ENCODE results near the gene MTA1. TPM values are rescaled to one million over a fixed set of nuclear protein-coding genes. Genes with fewer than 3 reads are reported as not detected.

MTA1 gene
- total RNA-seq, 1 experiment from 2014 or later, result 24.0 TPM

- DNase-seq (ENCODE audit: low spot score), result no peak
These were observed 32.8 kb upstream of the MTA1 start for GRCh38 chr14:105386581-105387529.

DNA sequence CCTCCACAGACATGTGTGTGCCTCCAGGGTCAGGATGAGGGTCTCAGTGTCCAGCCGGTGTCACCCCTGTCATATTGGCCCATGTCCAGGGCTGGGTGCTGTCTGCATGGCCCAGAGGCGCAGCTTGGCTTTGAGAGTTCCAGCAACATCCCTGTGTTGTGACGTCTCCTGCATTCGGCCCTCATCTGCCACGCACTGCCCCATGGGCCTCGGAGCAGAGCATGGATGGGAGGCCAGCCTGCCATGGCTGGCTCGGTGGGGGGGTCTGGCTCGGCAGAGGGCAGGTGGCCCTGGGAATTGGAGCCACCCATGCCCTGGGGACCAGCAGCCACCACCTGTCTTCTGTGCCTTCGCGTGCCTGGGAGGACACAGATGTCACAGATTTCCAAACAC, 32.1 kb upstream of the MTA1 start:
- DNase-seq (ENCODE audit: low spot score), result no peak

GRCh38 chr14:105388110-105388951, 31.3 kb upstream of the MTA1 start:
- no peak for DNase-seq (ENCODE audit: low spot score)

DNA sequence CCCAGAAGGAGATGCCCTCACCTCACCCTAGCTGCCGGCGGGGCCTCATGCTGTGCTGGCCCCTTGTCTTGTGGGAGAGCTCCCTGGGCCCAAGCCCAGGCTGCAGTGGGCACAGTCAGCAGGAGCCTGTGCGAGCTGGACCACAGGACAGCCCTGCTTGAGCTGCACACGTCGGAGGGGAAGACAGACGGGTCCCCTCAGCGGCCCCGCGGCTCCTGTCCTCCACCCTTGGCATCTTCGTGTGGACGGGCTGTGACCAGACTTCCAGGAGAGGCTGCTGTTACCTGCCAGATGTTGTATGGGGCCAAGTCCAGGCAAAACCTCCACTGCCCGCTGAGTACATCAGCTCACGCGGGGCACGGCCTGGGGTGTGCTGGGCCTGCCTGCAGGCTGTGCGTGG, 30.7 kb upstream of the MTA1 start:
- no peak for DNase-seq (ENCODE audit: low spot score)

- DNase-seq (ENCODE audit: low spot score), result no peak
These were observed 30.1 kb upstream of the MTA1 start for GRCh38 chr14:105389534-105389933.

DNA sequence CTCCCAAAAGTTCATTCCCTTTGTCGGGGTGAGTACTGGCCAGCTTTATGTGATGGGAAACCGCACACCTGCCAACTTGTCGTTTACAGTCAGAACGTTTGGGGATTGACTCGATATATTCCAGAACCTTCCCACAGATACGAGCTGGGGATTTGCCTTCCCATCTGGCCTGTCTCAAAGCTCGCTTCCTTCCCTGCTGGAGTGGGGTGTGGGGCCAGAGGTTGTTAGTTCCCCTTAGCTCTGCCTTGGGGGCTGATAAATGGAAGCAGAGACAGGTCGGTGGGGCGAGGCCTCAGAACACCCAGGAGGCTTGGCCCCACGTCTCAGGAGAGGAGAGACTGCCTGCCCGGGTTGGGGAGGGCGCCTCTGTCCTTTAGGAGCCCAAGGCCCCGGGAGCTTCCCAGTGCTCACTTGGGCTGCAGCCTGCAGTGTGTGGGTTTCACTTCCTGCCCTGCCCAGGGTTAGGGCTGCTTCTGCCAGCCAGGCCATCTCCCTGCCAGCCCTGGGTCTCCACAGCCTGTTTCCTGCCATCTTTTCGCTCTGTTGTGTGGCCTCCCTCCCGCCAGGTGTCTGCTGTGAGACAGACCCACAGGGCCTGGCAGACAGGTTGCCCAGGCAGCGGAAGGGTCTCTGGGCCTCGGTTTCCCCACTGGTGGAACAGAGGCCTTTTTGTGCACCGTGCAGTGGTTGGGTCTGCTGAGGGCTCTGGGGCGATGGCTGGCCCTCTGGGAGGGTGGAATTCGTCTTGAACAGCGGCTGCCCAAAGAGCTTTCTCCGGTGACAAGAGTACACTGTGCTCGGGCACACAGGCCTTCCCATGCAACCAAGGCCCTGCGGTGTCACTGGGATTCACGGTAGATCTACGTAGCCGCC, 29.4 kb upstream of the MTA1 start:
- DNase-seq (ENCODE audit: low spot score), result no peak

DNA sequence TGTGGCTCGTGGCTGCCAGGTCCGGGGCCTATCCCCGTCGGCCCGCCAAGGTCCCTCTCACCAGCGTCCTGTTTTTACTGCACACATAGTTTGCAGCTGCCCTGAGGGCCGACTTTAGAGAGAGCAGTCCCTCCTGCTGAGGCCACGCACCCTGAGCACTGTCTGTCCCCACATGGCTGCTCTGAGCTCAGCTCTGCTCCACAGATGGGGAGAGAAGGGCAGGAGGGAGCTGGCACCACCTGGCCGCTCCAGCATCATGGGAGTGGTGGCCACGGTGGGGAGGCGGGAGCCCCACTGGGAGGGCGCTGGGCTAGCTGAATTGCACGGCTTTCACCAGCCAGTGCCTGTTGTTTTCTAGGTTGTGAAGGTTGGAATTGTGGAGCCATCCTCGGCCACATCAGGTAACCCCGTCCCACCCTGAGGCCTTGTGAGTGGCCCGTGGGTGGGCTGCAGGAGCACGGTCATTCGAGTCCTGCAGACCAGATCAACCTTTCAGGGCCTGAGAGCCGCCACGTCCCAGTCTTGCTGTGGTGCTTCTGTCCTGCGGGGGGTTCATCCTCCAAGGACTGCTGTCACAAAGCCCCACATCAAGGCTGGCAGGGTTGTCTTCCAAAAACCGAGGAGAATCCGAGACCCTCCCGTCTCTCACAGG, 28.7 kb upstream of the MTA1 start:
- no peak for DNase-seq (ENCODE audit: low spot score)

DNA sequence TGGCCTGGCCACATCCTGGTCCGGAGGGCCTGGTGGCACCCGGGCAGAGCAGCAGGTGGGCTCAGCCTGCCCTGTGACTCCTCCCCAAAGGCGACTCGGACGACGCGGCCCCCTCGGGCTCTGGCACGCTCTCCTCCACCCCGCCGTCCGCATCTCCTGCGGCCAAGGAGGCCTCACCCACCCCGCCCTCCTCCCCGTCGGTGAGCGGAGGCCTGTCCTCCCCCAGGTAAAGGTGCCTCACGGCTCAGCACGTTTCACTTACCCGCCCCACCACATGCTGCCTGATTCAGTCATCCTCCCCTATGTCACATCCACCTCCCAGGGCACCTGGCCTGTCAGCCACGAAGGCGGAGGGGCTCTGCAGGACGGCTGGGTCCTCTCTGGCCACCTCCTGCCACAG, 28.1 kb upstream of the MTA1 start:
- no peak for DNase-seq (ENCODE audit: low spot score)

DNA sequence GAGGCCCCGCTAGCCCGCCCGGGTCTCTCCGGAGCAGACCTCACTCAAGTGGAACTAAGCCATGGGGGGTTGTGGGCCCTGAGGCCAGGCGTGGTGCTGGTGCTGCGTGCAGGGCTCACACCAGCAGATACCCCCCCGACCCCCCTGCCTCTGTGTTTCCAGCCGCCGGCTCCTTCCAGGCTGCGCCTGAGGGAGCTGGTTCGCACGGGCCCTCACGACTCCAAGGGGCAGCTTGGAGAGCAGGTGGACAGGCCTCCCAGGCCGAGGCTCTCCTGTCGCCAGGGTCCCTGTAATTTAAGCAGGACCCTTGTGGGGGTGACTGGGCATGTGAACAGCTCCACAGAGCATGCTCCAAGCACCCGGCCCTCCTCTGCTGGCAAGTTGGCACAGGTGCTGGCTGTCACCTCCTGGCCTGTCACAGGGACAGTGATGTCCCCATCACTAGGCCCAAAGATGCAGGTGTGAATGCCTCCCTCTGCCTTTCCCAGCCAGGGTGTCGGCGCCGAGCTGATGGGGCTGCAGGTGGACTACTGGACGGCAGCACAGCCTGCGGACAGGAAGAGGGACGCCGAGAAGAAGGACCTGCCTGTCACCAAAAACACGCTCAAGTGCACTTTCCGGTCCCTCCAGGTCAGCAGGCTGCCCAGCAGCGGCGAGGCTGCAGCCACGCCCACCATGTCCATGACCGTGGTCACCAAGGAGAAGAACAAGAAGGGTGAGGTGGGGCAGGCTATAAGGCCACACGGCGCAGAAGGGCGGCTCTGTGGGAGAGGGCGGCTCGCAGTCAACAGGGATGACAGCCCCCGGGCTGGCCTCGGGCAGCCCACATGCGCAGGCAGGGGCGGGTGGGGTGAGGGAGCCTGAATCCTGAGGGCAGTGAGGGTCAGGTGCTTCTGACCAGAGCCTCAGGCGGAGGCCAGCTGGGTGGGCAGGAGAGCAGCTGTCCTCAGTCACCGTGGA, 27.2 kb upstream of the MTA1 start:
- no peak for DNase-seq (ENCODE audit: low spot score)

DNA sequence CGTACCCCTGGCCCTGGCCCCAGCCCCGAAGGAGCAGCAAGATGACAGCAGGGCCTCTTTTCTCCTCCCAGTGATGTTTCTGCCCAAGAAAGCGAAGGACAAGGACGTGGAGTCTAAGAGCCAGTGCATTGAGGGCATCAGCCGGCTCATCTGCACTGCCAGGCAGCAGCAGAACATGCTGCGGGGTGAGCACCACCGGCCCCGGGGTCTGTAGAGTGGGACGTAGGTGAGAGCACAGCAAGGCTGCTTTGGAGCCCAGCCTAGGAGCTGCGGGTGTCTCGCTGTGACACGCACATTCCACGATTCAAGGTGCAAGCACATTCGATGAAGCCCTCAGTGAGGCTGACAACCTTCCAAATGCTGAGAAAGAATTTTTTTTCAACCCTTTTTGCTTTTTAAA, 26.5 kb upstream of the MTA1 start:
- DNase-seq (ENCODE audit: low spot score), result no peak

DNA sequence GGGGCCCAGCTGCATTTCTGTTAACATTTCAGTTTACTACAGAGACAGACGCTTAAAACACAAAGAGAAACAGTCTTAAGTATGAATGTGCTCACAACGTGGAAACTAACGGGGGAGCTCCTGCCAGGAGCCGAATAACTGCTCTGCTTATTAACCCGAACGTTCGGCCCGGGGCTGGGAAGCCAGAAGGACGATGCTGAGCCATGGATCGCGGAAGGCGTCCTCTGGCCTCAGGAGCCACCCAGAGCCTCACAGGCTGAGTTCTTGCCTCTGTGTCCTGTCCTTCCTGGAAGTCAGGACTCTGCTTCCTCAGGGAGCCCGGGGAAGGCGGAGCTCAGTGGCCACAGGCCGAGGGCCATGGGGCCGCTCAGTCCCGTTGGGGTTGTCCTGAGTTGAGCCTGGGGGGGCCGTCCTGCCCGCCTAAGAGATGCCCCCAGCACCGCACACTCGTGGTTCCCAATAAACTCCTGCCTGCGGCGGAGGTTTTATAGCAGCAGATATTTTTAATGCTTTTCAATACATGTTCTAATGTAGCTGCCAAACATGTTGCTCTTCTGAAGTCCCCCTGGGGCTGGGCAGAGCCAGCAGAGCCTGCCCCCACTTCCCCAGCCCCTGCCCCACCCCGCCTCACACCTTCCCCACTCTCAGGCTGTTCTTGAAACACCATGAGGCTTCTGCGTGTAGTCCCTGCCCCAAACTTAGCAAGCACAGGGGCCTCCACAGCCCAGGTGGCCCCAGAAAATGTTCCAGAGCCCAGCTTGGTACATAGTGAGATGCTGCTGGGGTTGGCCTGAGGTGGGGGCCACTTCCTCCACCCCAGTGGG, 24.7 kb upstream of the MTA1 start:
- no peak for DNase-seq (ENCODE audit: low spot score)

DNA sequence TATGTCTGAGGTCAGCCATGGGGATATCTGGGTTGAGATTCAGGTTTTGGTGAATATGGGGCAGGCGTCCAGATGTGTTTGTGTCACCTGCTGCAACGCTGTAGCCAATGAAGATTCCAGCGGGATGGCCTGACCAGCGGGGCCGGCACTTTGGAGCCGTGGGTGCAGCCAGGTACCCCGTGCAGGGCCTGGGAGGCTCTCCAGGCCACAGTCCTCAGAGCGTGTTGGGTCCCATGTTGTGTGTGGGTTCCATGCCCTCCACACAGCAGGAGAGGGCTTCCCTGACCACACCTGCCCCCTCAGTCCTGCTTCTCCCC, 24.1 kb upstream of the MTA1 start:
- DNase-seq (ENCODE audit: low spot score), result no peak

- DNase-seq (ENCODE audit: low spot score), result no peak
These were observed 22.2 kb upstream of the MTA1 start for GRCh38 chr14:105397350-105397931.

DNA sequence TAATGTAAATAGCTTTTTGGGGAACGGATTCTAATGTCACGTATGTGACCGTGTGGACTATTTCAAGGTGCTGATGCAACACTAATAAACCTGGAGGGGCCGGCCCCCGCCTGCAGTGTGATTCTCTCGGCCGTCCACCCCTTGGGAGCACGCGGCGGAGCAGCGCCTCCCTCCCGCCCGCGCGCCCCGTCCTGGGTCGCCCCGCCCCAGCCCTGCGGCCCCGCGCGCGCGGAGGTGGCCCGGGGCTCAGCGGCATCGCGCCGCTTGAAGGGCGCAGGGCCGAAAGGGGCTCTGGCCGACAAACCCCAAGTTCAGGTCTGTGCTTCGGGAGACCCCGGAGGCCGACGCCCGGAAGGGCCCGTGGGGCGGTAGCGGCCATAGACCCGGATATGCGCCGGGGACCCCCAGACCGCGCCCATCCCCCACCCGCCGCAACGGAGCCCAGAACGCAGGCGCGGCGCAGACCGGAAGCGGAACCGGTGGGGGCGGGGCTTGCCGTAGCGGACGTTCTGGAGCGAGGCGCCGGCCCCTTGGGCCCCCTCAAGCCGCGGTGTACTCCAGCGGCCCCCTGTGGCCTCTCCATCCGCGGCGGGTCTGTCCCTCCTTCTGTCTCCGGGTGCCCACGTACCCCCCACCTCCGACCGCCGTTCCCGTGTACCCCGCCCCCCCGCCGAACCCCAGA, 21.4 kb upstream of the MTA1 start, which contains the start of gene TEX22:
Gene TEX22 (plus strand): TSS at position 495 of the 682 bp plus-strand sequence. CDS start 803 bp downstream, outside the sequence.
- peak; percentile 50 for DNase-seq (ENCODE audit: low spot score)

GRCh38 chr14:105398726-105399465, 20.7 kb upstream of the MTA1 start:
- no peak for DNase-seq (ENCODE audit: low spot score)

GRCh38 chr14:105399466-105399775, 20.2 kb upstream of the MTA1 start:
- no peak for DNase-seq (ENCODE audit: low spot score)

DNA sequence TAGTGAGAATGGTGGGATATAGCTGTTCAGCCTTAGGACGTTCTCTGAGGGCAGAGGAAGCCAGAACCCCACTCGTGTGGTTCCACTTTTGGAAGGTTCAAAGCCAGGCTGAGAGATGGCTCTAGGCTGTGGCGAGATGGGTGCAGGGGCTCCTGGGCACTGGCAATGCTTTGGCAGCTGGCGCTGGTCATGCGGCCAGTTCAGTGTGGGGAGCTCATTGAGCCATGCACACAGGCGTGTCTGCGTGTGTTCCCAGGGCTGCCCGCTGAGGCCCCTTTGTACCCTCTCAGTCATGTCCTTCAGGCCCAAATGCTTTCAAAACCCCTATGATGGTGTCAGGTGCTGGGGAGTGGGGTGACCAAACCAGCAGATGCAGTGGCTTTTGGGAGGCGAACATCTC, 19.6 kb upstream of the MTA1 start:
- DNase-seq (ENCODE audit: low spot score), result no peak

DNA sequence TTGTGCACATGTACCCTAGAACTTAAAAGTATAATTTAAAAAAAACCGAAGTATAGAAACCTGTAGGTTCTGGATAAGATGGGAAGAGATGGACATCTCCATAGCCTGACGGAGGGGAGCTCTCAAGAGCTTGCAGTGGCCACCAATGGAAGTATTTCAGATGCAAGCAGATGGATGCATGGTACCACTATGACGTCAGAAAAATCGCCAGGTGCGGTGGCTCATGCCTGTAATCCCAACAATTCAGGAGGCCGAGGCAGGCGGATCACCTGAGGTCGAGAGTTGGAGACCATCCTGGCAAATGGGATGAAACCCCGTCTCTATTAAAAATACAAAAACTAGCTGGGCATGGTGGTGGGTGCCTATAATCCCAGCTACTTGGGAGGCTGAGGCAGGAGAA, 17.9 kb upstream of the MTA1 start:
- no peak for DNase-seq (ENCODE audit: low spot score)

Measured in H4 (cell line).